Bone marrow (tissue), 2 donors: ENCODE results near the gene LRPAP1.
"Not testable (repeated sequence)": the region's sequence is repeated elsewhere in the genome, so short reads cannot be mapped to it uniquely, and the experiment has no call there.

Experiments
- DNase-seq, 2 donors: peaks; one replicate each; lab custom pipeline; 2025; lab: John Stamatoyannopoulos, UW

Gene LRPAP1, protein sequence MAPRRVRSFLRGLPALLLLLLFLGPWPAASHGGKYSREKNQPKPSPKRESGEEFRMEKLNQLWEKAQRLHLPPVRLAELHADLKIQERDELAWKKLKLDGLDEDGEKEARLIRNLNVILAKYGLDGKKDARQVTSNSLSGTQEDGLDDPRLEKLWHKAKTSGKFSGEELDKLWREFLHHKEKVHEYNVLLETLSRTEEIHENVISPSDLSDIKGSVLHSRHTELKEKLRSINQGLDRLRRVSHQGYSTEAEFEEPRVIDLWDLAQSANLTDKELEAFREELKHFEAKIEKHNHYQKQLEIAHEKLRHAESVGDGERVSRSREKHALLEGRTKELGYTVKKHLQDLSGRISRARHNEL

DNA sequence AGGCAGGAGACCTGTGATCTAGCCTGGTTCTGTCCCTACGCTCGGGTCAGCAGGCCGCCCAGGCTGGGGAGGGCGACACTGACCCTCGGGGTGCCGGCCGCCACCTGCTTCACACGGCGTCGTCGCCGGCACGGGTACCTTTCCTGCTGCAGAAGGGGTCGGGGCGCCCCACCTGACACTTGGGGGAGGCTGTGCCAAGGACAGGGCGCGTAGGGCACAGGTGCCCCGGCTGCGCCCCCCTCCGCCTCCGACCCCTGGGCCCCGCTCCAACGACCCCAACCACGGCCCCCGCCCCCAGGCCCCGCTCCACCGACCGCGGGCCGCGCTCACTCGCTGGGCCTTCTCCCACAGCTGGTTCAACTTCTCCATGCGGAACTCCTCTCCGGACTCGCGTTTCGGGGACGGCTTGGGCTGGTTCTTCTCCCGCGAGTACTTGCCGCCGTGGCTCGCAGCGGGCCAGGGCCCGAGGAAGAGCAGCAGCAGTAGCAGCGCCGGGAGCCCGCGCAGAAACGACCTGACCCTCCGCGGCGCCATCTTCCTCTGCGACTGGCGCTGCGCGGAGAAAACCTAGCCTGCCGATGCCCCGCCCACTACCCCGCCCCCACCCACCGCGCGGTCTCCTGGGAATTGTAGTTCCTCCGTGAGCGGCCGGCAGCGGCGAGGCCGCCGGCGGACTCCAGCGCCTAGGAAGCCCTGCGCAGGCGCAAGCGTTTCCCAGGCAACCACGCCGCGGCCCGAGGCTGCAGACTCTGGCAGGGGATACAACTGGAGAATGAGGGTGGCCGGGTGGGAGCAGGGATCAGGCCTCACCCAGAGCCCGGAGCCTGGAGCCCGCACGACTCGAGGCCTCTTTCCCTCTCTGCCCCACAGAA lies at the start of gene LRPAP1:
Gene LRPAP1 (minus strand): TSS at position 544 of the 872 bp plus-strand sequence. CDS start 10 bp downstream, at position 534.
- peak; percentile 81 to 87 for DNase-seq

DNA sequence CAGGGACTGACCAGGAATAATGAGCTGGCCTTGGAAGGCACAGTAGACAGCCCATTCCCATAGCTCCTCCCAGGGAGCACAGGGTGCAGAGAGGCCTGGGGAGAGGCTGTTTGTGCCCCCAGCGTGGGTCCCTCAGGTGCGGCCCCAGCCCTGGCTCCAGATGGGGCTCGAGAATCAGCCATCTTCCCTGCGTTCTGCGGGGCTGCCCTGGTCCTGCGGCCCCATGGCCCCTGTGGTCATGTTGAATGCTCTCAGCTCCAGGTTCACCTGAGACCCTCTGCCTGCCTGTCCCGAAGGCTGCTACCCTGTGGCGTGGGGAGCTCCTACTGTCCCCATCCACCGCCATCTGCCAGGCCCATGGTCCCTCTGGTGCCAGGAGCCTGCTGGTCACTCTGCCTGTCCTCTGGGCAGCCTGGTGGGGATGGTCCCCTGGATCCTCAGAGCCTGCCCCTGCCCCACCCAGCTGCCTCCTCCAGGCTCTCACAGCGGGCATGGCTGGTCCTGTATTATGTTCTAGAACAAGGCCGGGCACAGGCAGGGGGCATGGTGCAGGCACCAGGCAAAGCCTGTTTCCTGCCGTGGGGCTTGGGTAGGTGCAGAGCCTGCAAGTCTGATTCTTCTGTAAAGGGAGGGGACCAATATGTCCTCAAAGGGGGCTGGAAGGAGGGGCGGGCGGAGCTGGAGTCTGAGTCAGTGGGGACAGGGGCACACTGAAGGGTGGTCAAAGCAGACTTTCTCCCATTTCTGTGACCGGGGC lies 49.3 kb upstream of the LRPAP1 start:
- DNase-seq, result not testable (repeated sequence)

DNA sequence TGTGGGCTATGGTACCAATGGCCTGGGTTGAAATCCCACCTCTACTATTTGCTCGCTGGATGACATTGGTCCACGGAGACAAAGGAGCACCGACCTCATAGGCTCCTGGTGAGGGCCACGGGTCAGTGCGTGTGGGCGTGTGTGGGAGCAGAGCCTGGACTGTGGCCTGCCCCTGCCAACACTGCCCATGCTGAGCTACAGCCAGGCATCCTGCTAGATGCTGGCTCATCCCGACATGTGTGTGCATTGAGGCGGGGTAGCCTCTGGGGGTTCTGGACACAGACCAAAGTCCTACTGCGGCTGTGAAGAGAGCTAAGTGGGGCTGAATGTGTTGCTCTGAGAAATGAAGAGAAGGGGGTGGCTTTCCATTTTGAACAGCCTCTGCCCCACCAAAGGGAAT lies 48.6 kb upstream of the LRPAP1 start:
- DNase-seq, result not testable (repeated sequence)

DNA sequence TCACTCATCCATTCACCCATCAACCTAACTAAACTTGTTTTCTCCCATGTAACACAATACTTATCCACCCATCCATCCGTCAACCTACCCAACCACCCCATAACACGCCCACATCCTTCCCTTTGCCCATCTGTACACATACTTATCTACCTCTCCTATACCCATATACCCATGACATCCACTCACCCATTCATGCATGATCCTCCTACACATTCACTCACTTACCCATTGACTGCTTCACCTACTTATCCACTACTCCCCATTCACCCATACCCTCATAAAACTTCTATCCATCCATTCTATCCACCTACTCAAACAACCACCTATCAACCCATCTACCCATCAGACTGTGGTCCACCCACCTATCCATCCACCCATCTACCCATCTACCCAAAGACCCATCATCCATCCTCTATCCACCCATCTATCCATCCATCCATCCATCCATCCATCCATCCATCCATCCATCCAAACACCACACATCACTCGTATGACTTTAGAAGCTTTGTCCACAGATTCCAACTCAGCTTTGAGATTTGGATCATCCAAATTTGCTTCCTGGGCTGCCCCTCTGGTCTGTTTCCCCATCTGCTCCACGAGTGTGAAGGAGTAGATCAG lies 46.4 kb upstream of the LRPAP1 start:
- DNase-seq, result not testable (repeated sequence)

DNA sequence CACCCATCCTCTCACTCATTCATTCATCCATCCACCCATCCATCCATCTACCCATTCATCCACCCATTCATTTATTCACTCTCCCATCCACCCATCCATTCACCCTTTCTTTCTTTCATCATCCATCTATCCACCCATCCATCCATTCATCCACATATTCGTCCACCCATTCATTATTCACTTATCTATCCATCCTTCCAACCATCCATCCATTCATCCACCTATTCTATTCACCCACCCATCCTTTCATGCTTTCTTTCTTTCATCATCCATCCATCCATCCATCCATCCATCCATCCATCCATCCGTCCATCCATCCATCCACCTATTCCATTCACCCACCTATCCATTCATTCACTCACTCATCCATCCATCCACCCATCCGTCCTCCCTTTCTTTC lies 45.8 kb upstream of the LRPAP1 start:
- DNase-seq, result not testable (repeated sequence)

DNA sequence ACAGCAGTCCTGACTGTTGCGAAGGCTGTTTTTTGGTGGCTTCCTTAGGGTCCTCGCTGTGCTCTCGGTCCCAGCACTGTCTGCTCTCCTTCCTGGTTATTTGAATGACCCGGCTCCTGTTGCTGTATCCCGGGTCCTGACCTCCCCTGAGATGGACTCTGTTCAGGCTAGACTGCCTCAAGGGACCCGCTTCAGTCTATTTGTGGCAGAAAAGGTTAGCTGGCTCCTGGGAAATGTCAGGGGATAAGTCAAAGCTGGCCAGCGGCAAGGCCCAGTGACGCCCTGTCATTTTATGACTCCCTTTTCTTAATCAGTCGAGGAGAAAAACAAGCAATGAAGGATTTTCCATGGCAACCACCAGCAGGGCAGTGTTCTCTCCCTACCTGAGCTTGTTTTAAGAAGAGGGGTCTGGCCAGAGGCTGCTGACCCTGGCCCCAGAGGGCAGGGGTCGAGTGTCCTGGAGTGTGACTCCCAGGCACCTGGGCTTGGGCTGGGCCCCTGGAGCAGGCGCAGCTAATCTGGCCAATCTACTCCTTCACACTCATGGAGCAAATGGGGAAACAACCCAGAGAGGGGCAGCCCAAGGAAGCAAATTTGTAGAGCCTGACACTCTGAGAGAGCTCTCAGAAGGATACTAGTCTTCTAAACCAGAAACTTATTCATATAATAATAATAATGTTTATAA lies 45.1 kb upstream of the LRPAP1 start:
- not testable (repeated sequence) for DNase-seq

DNA sequence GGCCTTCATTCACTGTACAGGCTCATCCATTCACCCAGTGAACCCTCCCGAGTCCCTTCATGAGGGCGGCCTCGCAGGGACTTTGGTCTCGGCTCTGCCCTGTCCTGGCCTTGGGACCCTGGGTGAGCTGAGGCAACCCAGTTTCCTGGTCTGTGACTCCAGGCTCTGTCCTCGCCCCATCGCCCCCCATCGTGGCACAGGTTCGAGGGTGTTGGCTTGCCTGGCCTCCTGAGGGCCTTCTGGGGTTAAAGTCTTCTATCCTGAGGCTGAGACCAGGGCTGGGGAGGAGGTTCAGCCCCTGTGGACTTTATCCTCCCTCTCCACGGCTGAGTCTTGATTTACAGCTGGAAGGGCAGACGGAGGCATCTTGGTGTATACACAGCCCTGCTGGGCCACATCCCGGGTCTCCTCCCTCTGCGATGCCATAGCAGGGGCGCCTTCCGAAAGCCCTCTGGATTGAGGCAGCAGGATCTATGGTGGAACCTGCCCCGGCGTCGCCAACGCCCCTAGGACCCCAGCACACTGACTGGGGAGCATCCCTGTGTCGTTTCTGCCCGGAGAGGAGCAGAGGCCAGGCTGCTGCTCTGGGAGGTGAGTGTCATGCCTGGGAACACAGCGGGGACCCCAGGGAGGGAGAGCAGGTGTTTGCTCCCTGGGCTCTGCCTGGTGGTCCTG lies 44.4 kb upstream of the LRPAP1 start:
- not testable (repeated sequence) for DNase-seq

DNA sequence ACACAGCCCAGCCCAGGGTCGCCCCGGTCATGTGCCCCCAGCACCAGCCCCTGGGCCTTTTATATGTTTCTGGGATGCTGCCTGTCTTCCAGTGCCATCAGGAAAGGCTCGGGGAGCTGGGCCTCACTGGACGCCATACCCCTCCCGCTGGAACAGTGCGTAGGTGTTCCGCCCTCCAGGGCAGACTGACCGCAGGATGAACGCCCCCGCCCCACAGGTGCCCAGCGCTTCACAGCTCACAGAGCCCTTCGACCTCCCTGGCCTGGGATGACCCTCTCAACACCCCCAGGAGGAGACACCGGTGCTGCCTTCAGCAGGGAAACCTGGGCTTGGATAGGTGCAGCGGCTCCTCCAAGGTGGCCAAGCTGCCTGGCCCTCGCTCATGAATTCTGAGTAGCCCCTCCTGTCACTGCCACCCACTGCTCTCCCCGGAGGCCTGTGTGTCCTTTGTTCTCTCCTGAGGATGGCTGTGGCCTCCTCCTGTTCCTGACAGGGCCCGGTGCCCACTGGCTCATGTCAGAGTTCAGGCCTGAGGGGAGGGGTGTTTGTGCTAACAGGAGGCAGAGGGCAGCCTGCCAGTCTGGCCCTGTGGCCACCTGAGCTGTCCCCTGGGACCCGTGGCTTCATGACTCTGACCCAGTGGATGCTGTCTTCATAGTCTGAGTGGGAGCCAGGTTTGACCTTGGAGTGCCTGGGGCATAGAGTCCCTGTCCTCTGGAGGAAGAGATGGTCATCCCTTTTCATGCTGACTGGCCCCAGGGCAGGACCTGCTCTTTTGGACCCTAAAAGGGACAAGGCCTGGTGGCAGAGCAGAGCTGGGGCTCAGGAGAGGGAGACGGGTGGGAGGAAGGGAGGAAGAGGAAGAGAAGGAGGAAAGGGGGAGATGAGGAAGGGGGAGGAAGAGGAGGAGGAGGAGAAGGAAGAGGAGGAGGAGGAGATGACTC lies 43.5 kb upstream of the LRPAP1 start:
- not testable (repeated sequence) for DNase-seq

DNA sequence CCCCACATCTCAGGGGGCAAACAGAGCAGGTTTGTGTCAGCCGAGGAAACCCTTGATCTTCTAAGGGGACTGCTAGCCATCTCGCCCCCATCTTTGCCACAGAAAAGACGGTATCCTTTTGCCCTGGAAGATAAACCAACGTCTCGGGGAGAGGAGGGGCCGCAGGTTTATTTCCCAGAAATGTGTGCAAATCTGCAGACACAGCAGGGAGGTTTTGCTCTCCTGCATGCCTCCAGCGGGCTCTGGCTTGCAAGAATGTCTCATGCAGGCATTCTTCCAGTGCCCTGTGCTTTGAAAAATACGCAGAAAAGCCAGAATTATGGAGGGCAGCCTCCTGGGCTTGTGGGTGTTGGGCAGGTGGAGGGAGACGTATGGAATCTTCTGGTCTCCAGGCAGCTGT lies 42.6 kb upstream of the LRPAP1 start:
- DNase-seq, result not testable (repeated sequence)

DNA sequence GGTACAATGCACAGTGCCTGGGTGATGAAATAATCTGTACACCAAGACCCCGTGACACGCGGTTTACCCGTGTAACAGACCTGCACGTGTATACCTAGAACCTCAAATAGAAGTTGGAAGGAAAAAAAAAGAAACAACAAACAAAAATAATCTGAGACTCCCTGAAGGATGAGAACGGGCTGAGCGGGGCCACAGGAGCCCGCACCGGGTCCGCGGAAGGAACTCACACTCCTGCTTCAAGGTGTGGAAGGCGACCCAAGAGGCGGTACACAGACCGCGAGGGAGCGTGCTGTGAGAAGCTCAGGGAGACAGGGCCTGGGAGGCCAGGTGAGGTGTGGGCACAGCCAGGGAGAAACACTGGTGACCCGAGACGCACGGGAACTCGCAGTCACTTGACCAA lies 42.1 kb upstream of the LRPAP1 start:
- DNase-seq, result not testable (repeated sequence)

DNA sequence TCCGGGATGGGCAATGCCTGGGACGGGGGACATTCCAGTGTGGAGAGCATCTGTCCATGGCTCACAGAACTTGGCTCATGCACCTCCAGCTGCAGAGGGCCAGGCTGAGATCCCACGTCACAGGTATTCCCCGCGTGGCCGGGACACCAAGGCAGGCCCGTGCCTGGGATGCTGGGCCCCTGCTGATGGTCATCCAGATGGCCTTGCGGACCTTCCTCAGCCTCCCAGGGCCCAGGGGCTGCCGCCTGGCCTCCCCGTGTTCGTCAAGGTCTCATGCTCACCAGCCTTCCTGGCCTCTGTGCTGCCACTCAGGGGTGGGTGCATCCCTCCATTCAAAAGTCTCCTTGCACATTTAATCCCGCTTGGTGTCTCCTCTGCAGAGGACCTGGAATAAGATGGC lies 40.9 kb upstream of the LRPAP1 start:
- no peak for DNase-seq

DNA sequence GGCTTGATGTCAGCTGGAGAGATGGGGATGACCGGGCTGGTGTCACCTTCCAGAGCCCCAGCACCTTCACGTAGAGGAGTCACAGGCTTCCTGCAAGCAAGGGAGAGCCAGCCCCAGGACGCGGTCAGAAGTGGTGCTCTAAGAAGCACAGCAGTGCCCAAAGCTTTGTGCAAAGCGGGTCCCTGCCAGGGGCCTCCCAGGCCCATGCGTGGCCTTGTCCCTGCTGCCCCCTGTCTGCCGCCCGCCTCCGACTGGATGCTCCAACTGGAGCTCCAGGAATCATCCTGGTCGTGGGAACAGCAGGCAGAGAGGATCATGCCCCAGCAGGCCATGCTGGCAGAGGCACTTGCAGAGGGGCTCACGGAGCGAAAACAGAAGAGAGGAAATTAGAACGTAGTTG lies 40.1 kb upstream of the LRPAP1 start:
- no peak for DNase-seq

DNA sequence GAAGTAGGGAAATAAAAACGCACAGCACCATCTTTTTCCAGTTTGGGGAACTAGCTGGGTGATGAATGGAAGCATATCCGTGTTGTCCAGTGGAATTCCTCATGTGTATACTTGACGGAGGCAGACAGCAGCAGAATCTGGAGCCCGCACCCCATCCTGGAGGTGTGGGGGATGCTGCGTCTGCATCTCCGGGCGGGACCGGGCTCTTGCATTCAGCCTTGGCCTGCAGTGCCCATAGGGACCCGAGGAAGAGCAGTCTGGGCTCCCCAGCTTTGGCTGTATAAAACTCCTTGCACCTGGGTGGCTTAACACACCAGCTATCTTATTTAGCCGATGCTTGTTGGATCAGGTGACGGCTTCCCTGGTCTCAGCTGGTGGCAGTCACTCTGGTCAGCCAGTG lies 39.7 kb upstream of the LRPAP1 start:
- no peak for DNase-seq

DNA sequence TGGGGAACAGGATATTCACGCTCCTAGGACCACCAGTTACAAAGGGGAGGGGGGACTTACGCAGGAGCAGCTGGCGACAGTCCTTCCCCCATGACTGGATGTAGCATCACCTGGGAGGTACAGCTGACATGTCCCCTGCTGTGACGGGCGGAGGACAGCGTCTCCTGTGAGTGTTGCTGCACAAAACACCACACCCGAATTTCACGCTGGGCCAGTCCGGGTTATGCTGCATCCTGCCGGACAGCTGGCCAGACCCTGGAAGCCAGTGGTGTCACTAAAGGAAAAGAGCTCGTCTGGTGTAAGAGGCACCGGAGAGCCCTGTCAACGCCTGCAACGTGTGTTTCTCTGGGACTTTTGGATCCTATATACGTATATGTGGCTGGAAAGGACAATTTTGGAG lies 38.7 kb upstream of the LRPAP1 start:
- DNase-seq, result not testable (repeated sequence)

DNA sequence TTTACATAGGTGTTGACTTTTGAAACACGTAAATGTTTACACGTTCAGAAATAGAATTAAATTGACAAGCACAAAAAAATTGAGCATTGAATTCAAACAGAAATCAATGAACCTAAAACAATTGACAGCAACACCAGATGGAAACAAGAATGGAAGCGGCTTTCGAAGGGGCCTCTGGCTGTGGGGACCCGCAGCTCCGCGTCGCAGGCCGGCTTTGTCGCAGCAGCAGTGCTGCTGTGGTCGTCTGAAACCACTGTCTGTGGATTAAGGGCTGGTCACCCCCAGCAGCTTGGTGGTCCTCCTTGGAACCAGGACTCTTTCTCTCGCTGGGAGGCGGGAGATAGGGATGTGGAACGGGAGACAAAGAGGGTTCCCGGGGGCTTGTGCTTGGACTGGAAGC lies 37.4 kb upstream of the LRPAP1 start:
- DNase-seq, result not testable (repeated sequence)

DNA sequence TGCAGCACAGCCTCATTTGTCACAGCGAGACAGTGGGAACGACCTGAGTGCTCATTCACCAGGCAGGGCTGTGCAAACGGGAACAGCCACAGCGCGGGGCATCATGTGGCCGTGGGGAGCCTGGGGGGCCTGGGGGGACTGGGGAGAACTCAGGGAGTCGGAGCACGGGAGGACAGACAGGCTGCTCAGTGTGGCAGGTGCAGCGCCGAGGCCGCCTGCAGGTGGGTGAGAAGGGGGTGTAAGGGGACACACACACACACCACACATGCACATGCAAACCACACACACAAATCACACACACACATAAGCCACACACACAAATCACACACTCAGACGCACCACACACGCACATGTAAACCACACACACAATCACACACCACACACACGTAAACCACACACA lies 34.5 kb upstream of the LRPAP1 start:
- DNase-seq, result not testable (repeated sequence)

DNA sequence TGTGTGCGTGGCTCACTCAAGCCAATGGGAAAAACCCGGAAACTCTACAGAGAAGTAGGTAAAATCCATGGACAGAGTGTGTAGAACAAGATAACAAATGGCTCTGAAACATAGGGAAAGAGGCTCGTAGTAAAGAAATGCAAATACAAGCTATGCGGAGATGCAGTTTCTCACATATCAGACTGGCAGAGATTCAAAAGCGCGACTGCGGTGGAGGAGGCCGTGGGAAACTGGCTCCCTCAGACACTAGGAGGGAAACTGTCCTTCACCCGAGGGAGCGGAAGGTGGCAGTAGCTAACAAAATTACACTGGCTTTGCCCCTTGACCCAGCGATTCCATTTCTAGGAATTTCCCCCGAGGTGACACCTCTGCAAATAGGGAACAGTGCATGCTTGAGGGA lies 34.1 kb upstream of the LRPAP1 start:
- not testable (repeated sequence) for DNase-seq

DNA sequence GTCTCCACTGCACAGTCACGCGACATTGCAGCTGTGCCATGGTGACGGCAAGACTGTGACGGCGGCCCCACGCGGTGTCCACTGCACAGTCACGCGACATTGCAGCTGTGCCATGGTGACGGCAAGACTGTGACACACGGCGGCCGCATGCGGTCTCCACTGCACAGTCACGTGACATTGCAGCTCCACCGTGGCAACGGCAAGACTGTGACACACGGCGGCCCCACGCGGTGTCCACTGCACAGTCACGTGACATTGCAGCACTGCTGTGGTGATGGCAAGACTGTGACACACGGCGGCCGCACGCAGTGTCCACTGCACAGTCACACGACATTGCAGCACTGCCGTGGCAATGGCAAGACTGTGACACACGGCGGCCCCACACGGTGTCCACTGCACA lies 32.7 kb upstream of the LRPAP1 start:
- DNase-seq, result not testable (repeated sequence)

DNA sequence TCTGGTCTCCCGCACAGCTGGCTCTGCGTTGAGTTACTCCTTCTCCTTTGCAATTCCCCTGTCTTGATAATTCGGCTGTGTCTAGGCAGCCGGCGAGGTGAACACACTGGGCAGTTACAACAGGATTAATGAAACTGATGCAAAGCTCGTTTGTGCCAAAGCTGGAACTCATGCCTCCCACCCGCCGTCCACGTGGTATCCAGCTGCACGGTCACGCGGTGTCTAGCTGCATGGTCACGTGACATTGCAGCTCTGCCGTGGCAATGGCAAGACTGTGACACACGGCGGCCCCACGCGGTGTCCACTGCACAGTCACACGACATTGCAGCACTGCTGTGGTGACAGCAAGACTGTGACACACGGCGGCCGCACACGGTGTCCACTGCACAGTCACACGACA lies 31.2 kb upstream of the LRPAP1 start:
- no peak for DNase-seq
